GM21423 (cell line): Measurements from ENCODE around the gene RTN4RL2.

Source experiments
- ATAC-seq: cut with Tn5 transposase; IDR thresholded peaks from one replicate; pipeline ENCODE4 v1.9.1; 2021; ENCODE audit warnings: mild to moderate bottlenecking, moderate library complexity; ENCODE audit not compliant: unreplicated experiment

The RTN4RL2 gene

DNA sequence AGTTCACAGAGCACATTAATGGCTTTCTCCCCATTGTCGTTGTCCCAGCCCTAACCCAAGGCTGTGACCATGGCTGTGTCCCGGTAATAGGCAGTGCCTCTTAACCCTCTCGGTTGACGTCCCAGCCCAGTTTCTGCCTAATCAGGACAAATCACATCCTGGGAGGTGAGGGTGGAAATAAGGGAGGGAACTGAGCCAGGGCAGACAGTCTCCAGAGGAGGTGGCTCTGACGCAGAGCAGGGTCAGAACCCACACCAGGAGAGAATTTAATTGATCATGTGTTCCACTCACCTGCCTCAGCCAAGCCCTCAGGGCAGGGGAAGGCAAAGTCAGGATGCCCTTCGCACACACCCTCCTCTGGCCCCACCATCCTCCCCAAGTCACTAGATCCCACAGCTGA lies 38.2 kb downstream of the RTN4RL2 start:
- no peak for ATAC-seq

DNA sequence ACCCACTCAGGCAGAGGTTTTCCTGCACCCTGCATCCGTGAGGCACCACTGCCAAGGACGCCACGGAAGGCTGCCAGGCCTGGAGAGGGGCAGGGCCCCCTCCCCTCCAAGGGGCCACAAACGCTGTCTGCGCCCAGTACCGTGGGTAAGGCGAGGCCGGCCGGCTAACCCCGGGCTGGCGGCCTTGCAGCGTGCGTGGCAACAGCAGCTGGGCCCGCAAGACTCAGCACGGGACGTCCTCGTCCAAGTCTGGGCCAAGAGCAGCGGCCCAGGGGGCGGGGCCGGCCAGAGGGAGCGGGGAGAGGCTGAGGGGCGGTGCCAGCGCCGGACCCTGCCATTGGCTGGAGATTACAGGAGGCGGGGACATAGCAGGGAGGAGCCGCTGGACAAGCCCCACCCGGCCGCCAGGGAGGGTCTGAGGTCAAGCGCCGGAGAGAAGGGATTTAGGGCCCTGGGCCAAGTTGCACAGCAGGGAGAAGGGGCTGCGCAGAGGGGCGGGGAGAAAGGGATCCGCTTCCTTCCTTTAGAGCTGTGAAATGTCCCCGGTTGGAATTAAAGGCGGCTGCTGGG lies 39.2 kb downstream of the RTN4RL2 start:
- peak; percentile 97 for ATAC-seq

DNA sequence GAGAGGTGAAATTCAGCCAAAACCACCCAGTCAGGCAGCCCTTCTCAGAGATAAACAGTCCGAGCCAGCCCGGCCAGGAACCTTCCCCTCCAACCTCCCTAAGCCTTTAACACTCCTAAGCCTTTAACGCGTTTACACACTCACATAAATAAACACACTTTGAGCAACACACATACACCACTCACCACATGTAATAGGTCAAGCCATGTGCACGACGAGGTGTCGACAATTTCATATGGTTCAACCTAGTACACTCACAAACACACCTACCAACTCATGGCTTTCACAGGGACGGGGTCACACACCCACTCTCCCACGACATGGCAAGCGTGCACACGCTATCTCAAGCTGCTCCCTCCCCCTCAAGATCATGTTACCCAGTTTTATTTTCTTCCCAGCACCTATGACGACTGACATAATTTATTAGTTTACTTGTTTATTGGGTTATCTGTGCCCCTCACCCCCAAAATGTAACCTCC lies 39.7 kb downstream of the RTN4RL2 start:
- ATAC-seq: no peak

DNA sequence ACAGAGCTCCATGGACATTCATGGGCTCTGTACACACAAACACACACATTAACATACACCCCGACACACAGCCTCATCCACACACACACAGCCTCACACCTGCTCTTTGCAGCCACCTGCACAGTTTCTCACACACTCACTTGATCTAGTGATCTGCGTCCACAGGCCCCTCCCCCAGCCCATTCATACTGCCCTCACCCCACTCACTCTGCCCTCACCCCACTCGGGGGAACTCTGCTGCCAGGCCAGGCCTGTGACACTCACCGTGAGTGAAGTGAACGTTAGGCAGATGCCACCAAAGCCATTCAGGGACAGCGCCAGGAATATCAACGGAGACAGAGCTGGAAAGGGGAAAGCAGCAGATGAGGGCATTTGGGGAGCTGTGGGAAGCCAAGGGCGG lies 40.2 kb downstream of the RTN4RL2 start:
- ATAC-seq: no peak

DNA sequence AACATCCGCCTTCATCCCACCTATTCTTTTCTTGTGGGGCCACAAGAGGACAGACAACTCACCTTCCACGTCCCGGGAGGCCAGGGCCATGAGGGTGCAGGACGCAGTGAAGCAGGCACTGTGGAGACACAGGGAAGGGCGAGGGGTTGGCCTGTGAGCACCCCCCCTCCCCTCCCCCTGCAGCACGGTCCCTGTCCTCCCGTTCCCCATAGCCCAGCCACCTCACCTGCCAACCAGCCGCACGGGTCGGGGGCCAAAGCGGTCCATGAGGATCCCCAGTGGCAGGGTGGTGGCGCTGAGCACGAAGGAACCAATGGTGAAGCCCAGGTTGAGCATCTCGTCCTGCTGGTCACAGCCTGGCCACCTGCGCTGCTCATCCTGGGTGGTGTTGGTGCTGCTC lies 40.6 kb downstream of the RTN4RL2 start:
- no peak for ATAC-seq

DNA sequence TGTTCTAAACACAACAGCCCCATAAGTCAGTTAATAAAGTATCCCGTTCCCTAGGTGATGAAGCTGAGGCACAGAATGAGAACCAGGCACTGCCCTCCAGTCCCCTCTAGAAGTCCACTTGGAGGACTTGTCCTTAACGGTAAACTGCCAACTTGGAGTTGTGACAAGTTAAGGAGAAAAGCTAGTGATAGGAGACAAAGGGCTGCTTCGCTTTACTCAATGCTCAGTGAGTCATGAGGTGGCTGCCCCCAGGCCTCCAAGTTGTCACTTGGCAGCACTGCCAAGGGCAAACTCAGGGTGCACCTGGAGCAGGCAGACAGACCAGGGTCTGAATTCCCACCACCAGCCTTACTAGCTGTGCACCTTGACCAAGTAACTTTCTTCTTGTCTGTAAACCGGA lies 41.6 kb downstream of the RTN4RL2 start:
- ATAC-seq: no peak

DNA sequence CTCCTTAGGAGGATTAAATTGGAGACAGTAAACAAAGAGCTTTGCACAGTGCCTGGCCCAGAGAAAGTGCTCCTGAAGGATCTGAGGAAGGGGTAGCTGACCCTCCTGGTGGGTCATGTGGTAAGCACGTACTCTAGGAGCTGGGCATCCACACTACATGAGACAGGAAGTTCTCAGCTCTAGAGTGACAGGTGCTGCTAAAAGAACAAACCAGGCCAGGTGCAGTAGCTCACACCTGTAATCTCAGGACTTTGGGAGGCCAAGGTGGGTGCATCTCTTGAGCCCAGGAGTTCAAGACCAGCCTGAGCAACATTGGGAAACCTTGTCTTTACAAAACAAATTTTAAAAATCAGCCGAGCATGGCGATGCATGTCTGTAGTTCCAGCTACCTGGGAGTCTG lies 42.0 kb downstream of the RTN4RL2 start:
- ATAC-seq: no peak

DNA sequence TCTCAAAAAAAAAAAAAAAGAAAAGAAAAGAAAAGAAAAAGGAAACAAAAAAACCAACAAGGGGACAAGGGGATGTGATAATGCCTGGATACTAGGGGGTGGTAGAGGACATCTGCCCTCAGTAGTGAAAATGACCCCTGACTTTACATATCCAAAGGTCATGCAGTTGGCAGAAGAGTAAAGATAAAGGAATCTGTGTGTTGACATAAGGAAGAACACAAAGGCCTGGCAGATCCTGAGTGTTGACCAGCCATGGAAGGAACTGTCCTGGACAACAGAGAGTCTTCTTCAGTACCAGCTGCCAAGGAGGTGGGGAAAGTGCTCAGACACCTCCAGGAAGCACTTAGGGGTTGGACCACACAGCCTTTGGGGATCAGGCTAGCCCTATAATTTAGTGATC lies 42.5 kb downstream of the RTN4RL2 start:
- ATAC-seq: no peak

DNA sequence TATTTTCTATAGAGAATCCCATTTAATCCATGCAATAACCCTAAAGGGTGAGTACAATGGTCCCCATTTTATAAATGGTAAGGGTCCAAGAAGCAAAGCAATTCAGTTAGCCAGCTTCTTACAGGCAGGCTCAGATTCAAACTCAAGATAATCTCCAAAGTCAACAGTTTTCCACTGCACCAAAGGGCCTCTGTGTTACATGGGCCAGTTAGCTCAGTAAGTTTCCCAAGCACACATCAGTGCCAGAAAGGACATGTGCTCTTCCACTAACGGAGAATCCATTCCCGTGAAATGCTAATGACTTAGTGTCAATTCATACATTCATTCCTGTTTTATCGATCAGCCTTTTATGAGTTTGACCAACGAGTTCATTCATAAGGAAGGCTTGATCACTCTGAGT lies 44.2 kb downstream of the RTN4RL2 start:
- no peak for ATAC-seq

DNA sequence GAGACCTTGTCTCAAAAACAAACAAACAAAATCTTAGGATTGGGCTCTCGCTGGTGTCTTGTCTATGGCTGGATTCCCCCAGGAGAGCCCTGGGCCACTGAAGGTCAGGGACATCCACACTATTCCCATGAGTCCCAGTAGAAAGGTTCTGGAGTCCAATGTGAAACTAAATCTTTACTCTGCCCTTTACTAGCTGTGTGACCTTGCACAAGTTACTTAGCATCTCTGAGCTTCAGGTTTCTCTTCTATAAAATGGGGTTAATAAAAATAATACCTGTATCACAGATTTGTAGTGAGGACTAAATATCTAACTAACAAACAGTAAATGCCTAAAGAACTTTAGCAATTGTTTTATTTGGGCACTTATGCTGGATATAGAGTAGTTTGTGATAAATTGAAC lies 46.2 kb downstream of the RTN4RL2 start:
- no peak for ATAC-seq

DNA sequence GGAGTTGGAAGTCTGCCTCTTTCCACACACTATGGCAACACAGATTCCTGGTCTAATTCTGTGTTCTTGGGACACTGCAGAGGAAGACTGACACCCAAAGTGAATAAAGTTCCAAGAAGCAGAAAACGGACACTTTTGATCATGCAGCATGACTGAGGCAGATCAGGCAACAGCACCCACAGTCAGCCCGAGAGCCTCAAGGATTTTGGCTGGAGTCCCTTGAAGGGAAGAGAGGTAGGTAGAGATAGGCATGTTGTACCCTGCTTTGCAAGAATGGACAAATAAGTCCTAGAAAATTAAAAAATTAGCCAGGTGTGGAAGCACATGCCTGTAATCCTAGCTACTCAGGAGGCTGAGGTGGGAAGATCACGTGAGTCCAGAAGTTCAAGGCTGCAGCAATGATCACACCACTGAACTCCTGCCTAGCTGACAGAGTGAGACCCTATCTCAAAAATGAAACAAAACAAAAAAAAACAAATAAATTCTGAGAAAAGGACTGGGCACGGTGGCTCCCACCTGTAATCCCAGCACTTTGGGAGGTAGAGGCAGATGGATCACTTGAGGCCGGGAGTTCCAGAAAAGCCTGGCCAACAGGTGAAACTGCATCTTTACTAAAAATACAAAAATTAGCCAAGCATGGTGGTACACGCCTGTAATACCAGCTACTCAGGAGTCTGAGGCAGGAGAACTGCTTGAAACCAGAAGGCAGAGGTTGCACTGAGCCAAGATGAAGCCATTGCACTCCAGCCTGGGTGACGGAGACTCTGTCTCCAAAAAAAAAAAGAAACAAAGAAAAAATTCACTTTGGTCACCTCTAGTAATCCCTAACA lies 48.2 kb downstream of the RTN4RL2 start:
- ATAC-seq: no peak

DNA sequence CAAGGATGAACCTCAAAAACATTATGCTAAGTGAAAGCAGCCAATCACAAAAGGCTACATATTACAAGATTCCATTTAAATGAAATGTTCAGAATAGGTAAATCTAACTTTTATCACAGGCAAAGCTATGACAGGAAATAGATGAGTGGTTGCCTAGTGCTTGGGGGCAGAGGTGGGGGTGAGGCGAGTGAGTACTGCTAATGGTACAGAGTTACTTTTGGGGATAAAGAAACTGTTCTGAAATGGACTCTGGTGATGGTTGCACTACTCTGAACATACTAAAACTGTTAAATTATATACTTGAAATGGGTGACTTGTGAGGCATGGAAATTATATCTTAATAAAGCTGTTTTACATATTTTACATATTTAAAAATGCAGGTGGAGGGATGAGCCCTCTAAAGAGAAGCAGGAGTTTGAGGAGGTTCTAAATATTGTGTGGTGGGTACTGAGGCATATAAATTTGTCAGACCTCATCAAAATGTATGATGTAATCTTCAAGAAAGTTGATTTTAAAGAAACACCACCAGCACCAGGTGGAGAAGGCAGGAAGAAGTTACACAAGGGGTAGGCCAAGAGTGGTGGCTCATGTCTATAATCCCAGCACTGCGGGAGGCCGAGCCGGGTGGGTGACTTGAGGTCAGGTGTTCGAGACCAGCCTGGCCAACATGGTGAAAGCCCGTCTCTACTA lies 51.6 kb downstream of the RTN4RL2 start:
- ATAC-seq: no peak

DNA sequence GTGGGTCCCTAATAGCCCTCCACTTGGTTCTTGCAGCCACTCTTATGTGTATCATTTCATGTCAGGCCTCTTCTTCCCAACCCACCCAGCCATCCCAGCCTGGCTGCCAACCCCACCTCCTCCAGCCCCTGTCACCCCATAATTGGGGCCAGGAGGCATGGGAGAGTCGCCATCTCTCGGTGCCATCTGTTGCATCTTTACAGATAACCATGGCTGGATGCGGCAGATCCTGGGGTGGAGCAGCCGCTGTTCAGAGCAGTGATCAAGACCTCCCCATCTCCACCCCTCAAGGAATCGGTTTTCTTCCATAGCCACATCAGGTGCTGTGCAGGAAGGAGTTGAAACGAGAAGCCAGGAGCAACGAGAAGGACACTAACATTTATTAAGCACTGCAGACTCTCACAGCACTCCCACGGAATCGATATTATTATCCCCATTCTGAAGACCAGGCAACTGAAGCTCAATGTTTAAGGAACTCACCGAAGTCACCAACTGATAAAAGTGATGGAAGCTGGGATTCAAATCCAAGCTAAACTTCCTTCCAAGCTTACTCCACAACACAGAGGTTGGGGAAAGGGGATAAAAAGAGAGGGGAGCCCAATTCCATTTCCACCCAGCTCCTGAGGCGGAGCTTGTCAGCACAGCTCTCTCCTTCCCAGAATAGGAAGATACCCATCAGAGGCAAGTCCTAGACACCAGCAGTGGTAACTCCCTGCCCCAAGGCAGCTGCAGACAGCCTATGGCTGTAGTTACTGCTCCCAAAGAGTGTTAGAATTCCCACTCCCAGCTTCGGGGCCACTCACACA lies 52.5 kb downstream of the RTN4RL2 start:
- ATAC-seq: no peak

DNA sequence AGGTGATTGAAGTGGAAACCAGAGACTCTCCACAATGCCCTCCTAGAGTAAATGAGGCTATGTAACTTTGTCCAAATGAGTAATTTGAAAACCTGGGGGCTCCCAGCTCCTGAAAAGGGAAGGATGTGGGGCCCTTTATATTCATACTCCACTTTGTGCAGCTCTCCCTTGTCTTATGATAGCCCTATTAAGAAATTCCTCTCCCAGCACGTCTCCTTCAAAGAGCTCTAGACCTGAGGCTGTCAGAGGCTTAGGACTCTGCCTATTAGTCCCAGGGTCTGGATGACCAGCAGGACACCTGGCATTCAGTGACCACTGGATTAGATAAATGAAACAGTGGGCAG lies 53.1 kb downstream of the RTN4RL2 start:
- ATAC-seq: no peak

DNA sequence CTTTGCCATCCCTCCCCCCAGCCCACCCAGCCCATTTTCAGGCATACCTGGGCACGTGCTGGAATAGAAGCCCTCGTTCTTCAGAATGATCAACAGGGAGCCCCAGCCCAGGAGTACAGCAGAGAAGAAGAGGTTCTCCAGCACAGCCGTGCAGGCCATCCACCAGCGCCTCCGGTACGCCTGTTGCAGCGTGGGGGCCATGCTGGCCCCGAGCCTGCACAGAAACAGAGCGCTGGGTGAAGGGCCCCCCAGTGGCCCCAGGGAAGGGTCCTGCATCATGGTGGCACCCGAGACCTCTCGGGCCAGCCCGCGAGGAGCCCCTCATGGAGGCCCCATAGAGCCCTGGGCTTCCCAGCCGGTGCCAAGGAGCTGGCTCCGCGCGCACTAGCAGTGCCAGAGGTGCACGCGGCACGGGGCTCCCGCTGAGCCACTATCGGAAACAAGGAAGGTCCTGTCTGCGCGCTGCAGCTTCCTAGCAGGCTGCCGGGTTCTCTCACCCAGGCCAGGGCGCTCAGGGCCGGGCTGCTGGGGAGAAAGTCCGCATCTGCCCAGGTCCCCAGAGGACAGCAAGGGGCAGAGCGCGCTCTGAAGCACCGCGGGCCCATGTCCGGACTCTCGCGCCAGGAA lies 53.7 kb downstream of the RTN4RL2 start:
- peak; percentile 33 for ATAC-seq

DNA sequence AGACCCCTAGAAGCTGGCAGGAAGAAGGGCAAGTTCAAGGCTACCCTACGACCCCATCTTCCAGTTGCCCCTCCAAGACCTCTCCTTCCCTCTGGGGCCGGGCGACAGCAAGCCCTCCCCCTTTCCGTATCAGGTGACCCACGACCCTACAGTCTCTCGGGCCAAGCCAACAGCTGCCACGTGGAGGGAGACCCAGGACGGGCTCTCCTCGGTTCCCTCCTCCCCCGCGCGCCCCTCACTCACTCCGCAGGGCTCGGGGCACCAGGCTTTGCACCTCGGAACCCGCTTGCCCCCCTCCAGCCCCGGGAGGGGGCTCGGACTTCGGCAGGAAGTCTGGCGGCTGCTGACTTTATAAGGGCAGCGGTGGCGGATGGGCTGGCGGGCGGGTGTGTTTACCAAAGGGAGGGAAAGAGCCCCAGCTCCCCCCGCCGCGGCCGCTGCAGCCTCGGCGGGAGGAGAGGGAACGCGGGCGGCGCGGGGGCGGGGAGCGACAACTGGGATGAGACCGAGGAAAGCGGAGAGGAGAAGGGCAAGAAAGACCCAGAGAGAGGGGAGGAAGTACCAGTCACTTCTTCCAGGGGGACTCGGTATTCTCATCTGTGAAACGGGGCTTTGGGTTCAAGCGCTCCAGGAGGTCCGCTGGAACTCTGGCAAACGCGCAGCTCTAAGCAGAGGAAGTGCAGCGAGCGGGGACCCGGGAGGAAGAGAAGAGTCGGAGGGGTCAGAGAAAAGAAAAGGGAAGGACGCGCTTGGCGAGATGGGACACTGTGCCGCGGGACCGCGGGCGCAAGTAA lies 54.4 kb downstream of the RTN4RL2 start:
- ATAC-seq: peak; percentile 44

DNA sequence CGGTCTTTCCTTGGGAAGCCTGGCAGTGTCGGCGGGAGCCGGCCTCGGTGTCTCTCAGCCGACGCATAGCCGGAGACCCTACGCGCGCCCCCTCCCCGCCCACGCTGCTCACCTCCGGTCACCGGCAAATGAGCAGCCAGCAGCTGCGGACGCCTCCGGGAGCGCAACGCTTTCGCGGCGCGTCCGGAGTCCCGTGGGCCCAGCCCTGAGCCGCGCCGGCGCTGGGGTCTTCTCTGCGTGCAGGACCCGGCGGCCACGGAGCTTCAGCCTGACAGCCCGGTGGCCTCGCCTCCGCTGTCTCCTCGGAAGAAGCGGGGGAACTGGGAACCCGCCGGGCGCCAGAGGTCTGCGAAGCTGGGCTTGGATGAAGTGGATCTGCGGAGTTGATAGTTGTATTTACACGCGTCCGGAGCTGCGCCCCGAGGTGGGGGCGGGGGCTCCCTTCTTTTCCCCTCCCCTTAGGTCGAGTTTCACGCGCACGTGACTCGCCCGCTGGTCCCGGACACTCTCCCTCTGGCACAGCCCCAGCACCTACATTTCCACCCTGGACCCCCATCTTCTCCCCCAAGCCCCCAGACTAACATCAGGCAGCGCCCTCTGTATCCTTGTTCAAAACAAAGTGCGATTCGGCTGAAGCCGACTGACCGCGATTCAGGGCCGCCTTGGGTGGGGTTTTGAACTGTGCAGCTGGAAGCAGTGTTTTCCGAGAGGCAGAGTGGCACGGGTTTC lies 55.2 kb downstream of the RTN4RL2 start, which contains the start of gene SLC43A1:
Gene SLC43A1, minus strand, starts transcription at position 371 of the 729 bp plus-strand sequence. CDS start 1,591 bp downstream, outside the sequence.
- ATAC-seq: peak; percentile 42

DNA sequence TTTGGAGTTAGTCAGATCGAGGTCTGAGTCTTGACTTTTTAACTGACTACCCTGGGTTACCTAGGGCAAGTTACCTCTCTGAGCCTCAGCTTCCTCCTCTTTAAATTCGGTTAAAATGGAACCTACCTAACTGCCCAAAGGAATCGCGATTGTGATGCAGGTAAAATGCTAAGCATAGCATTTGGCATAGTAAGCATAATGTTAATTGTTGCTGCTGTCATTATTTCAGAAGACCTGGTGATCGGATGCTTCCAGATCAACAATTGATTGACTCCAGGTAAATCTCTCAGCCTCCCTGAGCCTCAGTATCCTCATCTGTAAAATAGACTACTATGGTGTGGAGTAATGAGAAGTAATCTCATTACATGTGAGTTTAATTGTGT lies 55.7 kb downstream of the RTN4RL2 start:
- ATAC-seq: no peak

DNA sequence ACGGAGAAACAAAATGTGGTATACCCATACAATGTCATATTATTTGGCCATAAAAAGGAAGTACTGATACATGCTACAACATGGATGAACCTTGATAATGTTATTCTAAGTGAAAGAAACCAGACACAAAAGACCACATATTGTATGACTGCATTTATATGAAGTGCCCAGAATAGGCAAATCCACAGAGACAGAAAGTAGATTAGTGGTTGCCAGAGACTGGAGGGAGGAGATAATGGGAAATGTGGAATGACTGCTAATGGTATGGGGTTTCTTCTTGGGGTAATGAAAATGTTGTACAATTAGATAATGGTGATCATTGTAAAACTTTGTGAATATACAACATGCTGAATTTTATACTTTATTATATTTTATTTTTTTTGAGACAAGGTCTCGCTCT lies 60.8 kb downstream of the RTN4RL2 start:
- ATAC-seq: no peak
